WTC11 (cell line): ENCODE data around the gene NPB. TPM values are rescaled to one million over a fixed set of nuclear protein-coding genes. Genes with fewer than 3 reads are reported as not detected.

Experiments used
- ATAC-seq: fragments of 200-7000 bp; cut with Tn5 transposase; 2 replicates; pipeline ENCODE4 v1.10.0; 2021; ENCODE audit warnings: mild to moderate bottlenecking, moderate library complexity
- CTCF ChIA-PET: fragments of 300-600 bp; sonication (Branson Sonifier 250); formaldehyde crosslinking; loops from one replicate; lab custom pipeline; 2021; ENCODE audit warnings: antibody characterized with exemption; lab: Charles Lee
- POLR2A ChIA-PET: fragments of 350-600 bp; sonication (Branson Sonifier 250); formaldehyde crosslinking; loops from one replicate; lab custom pipeline; 2021; ENCODE audit warnings: antibody characterized with exemption; lab: Charles Lee
- DNase-seq: peaks from one replicate; pipeline ENCODE4 v3.0.0; 2021; ENCODE audit warnings: low spot score
- H3K27ac Mint-ChIP-seq: 2 replicates; pipeline ENCODE4 v1.8.0; 2021; ENCODE audit warnings: mixed read lengths
- H3K27me3 Mint-ChIP-seq: 2 replicates; pipeline ENCODE4 v1.8.0; 2021; ENCODE audit warnings: low read depth, mild to moderate bottlenecking, moderate library complexity, mixed read lengths
- H3K36me3 Mint-ChIP-seq: 2 replicates; pipeline ENCODE4 v1.8.0; 2021; ENCODE audit warnings: mixed read lengths
- H3K4me1 Mint-ChIP-seq: 2 replicates; pipeline ENCODE4 v1.8.0; 2022; ENCODE audit warnings: mixed read lengths
- H3K4me3 Mint-ChIP-seq: 2 replicates; pipeline ENCODE4 v1.8.0; 2021; ENCODE audit warnings: mild to moderate bottlenecking, moderate library complexity, mixed read lengths
- H3K9me3 Mint-ChIP-seq: 2 replicates; pipeline ENCODE4 v1.8.0; 2021; ENCODE audit warnings: mixed read lengths
- ARID4B ChIP-seq: sonication (generic); formaldehyde crosslinking; IDR thresholded peaks from 2 replicates; pipeline ENCODE4 v1.8.0; 2023; ENCODE audit warnings: missing genetic modification reagents, mild to moderate bottlenecking, borderline replicate concordance
- CBFB ChIP-seq: sonication (generic); formaldehyde crosslinking; IDR thresholded peaks from 2 replicates; pipeline ENCODE4 v1.8.1; 2022; ENCODE audit warnings: mild to moderate bottlenecking, low read depth, missing genetic modification reagents
- E2F5 ChIP-seq: sonication (generic); formaldehyde crosslinking; IDR thresholded peaks from 2 replicates; pipeline ENCODE4 v1.8.1; 2022; ENCODE audit warnings: mild to moderate bottlenecking, moderate library complexity, missing genetic modification reagents
- ETV6 ChIP-seq: sonication (generic); formaldehyde crosslinking; IDR thresholded peaks from 2 replicates; pipeline ENCODE4 v1.8.1; 2022; ENCODE audit warnings: mild to moderate bottlenecking, missing genetic modification reagents
- GABPB1 ChIP-seq: sonication (generic); formaldehyde crosslinking; IDR thresholded peaks from 2 replicates; pipeline ENCODE4 v1.8.1; 2023; ENCODE audit warnings: mild to moderate bottlenecking, missing genetic modification reagents
- MAX ChIP-seq: sonication (generic); formaldehyde crosslinking; IDR thresholded peaks from 2 replicates; pipeline ENCODE4 v1.8.0; 2022; ENCODE audit warnings: mild to moderate bottlenecking, missing genetic modification reagents
- MXD4 ChIP-seq: fragments of 250-450 bp; sonication (Bioruptor Pico); IDR thresholded peaks from 2 replicates; pipeline ENCODE4 v1.8.0; 2021; ENCODE audit warnings: mild to moderate bottlenecking, moderate library complexity, borderline replicate concordance
- NR3C1 ChIP-seq: sonication (generic); formaldehyde crosslinking; conservative IDR thresholded peaks from 2 replicates; pipeline ENCODE4 v1.8.1; 2023; ENCODE audit warnings: low read depth, mild to moderate bottlenecking, missing genetic modification reagents
- SOX15 ChIP-seq: fragments of 250-450 bp; sonication (Bioruptor Pico); IDR thresholded peaks from 2 replicates; pipeline ENCODE4 v1.9.0; 2021; ENCODE audit warnings: mild to moderate bottlenecking
- total RNA-seq: library from RNA; stranded (reverse); gene quantifications from 3 replicates; pipeline ENCODE4 v1.2.3, GENCODE V29; 2021

NPB gene
- total RNA-seq, 1 experiment from 2014 or later = 1.9 TPM

- Mint-ChIP-seq H3K4me3 (peak overlapping the region; percentile 80), H3K9me3 (no peaks in the 10 kb centered on the region), H3K36me3 (peaks cover 14% of the 10 kb centered on the region), H3K4me1 (peaks cover 3% of the 10 kb centered on the region; the same call in 1 of the 2 replicates), H3K27me3 (no peaks in the 10 kb centered on the region), H3K27ac (no peak overlapping the region)
- CTCF ChIA-PET = interaction anchor here (1.6 to 3.4 kb wide), 4 partner anchors 13 to 120 kb away, joined by 4 to 15 read pairs (median 4); partner anchors contain the start of gene MAFG
- DNase-seq (no peak), ATAC-seq (no peak)
- TF ChIP-seq NR3C1 (no peak), ARID4B (CRISPR knock-in tag) (no peak), MXD4 (CRISPR knock-in tag) (no peak), ETV6 (CRISPR knock-in tag) (no peak), SOX15 (no peak), GABPB1 (CRISPR knock-in tag) (peak; percentile 64), MAX (CRISPR knock-in tag) (0 out of 2 replicates have a peak, but pooled peaks have one; percentile 26), E2F5 (no peak)
- POLR2A ChIA-PET = interaction anchor here (1.0 kb wide), 1 partner anchor 68 kb away, joined by 3 read pairs; no protein-coding TSS in a partner anchor
These were observed 8.2 kb downstream of the NPB start for GRCh38 chr17:81909966-81910839.

GRCh38 chr17:81910840-81911276 is 8.8 kb downstream of the NPB start:
- H3K27ac Mint-ChIP-seq = no peak overlapping the region
- H3K9me3 Mint-ChIP-seq = no peaks in the 10 kb centered on the region
- H3K4me1 Mint-ChIP-seq = peaks cover 3% of the 10 kb centered on the region; the same call in 1 of the 2 replicates
- peak overlapping the region; percentile 80 for H3K4me3 Mint-ChIP-seq
- DNase-seq = no peak
- H3K27me3 Mint-ChIP-seq = no peaks in the 10 kb centered on the region
- ChIA-PET CTCF (interaction anchor here (1.6 to 3.4 kb wide), 4 partner anchors 13 to 120 kb away, joined by 5 to 15 read pairs (median 8); no protein-coding TSS in a partner anchor), POLR2A (interaction anchor here (1.0 kb wide), 1 partner anchor 68 kb away, joined by 3 read pairs; no protein-coding TSS in a partner anchor)
- peaks cover 16% of the 10 kb centered on the region for H3K36me3 Mint-ChIP-seq
- ATAC-seq = 0 out of 2 replicates have a peak, but pooled peaks have one; percentile 1
- TF ChIP-seq CBFB (CRISPR knock-in tag) (no peak), ARID4B (CRISPR knock-in tag) (peak; percentile 45; the same call in 1 of the 2 replicates)
